GM21447 (cell line): Measurements from ENCODE around the gene SYTL3.
A peak's percentile ranks its signal among the peaks of the same experiment; 100 is the strongest.
"Not testable (repeated sequence)": the region's sequence is repeated elsewhere in the genome, so short reads cannot be mapped to it uniquely, and the experiment has no call there.

Source experiments
- ATAC-seq: cut with Tn5 transposase; IDR thresholded peaks from one replicate; pipeline ENCODE4 v1.9.1; 2021; ENCODE audit not compliant: unreplicated experiment

SYTL3 gene

GRCh38 chr6:158638324-158638854 lies 11.5 kb upstream of the SYTL3 start:
- ATAC-seq, result no peak

- no peak for ATAC-seq
These were observed 10.8 kb upstream of the SYTL3 start for GRCh38 chr6:158639056-158639455.

- ATAC-seq, result no peak
These were observed 9.3 kb upstream of the SYTL3 start for GRCh38 chr6:158640519-158640918.

- no peak for ATAC-seq
These were observed 7.7 kb upstream of the SYTL3 start for GRCh38 chr6:158642097-158642601.

GRCh38 chr6:158643836-158644230 lies 6.0 kb upstream of the SYTL3 start:
- no peak for ATAC-seq

- peak; percentile 39 for ATAC-seq
These were observed 5.4 kb upstream of the SYTL3 start, which contains the start of gene DYNLT1 for GRCh38 chr6:158644231-158645063. TSS of gene DYNLT1 (minus strand) at chr6:158644743. CDS start at chr6:158644708, 35 bp downstream.

GRCh38 chr6:158645064-158646022 lies 4.5 kb upstream of the SYTL3 start:
- peak; percentile 34 for ATAC-seq

- no peak for ATAC-seq
These were observed 3.6 kb upstream of the SYTL3 start for GRCh38 chr6:158646023-158646910.

- no peak for ATAC-seq
These were observed 2.4 kb upstream of the SYTL3 start for GRCh38 chr6:158647501-158647900.

- peak; percentile 31 for ATAC-seq
These were observed 1.1 kb upstream of the SYTL3 start for GRCh38 chr6:158648682-158649131.

- ATAC-seq, result not testable (repeated sequence)
These were observed 2.3 kb downstream of the SYTL3 start for GRCh38 chr6:158651981-158652737.

- ATAC-seq, result peak; percentile 50
These were observed 3.9 kb downstream of the SYTL3 start for GRCh38 chr6:158653577-158654354.

- no peak for ATAC-seq
These were observed 4.6 kb downstream of the SYTL3 start for GRCh38 chr6:158654498-158654897.

- ATAC-seq, result no peak
These were observed 5.2 kb downstream of the SYTL3 start for GRCh38 chr6:158654960-158655489.

- ATAC-seq, result no peak
These were observed 6.0 kb downstream of the SYTL3 start for GRCh38 chr6:158655569-158656450.

- not testable (repeated sequence) for ATAC-seq
These were observed 7.1 kb downstream of the SYTL3 start for GRCh38 chr6:158656986-158657385.

- ATAC-seq, result no peak
These were observed 10.5 kb downstream of the SYTL3 start for GRCh38 chr6:158660333-158660754.
